Activated T-cell treated with anti-CD3 and anti-CD28 coated beads for 48 hours (primary cell): ENCODE data around the gene EGLN3.

ENCODE experiments used
- DNase-seq: peaks from one replicate; pipeline ENCODE4 v3.0.0-alpha.2; 2020; ENCODE audit warnings: low read depth

Gene EGLN3

GRCh38 chr14:33962016-33962415 lies 11.1 kb upstream of the EGLN3 start:
- DNase-seq: no peak

- DNase-seq: no peak
Measured at GRCh38 chr14:33959692-33960151, 8.8 kb upstream of the EGLN3 start.

- DNase-seq: no peak
Measured at GRCh38 chr14:33958605-33959226, 7.8 kb upstream of the EGLN3 start.

- DNase-seq: no peak
Measured at GRCh38 chr14:33957993-33958392, 7.1 kb upstream of the EGLN3 start.

- DNase-seq: no peak
Measured at GRCh38 chr14:33957299-33957698, 6.4 kb upstream of the EGLN3 start.

- no peak for DNase-seq
Measured at GRCh38 chr14:33956640-33957039, 5.8 kb upstream of the EGLN3 start.

GRCh38 chr14:33954016-33954598 lies 3.2 kb upstream of the EGLN3 start:
- DNase-seq: no peak

- no peak for DNase-seq
Measured at GRCh38 chr14:33952541-33952940, 1.7 kb upstream of the EGLN3 start.

- no peak for DNase-seq
Measured at GRCh38 chr14:33951183-33951840, 438 bp upstream of the EGLN3 start.

GRCh38 chr14:33949411-33949893 lies 1.4 kb downstream of the EGLN3 start:
- DNase-seq: no peak

GRCh38 chr14:33948869-33949408 lies 1.9 kb downstream of the EGLN3 start:
- no peak for DNase-seq

GRCh38 chr14:33948145-33948868 lies 2.6 kb downstream of the EGLN3 start:
- DNase-seq: no peak

- DNase-seq: no peak
Measured at GRCh38 chr14:33946679-33947476, 4.0 kb downstream of the EGLN3 start.

- no peak for DNase-seq
Measured at GRCh38 chr14:33945210-33946088, 5.4 kb downstream of the EGLN3 start.

- no peak for DNase-seq
Measured at GRCh38 chr14:33943096-33943883, 7.6 kb downstream of the EGLN3 start.

GRCh38 chr14:33941718-33942117 lies 9.2 kb downstream of the EGLN3 start:
- DNase-seq: no peak

GRCh38 chr14:33940561-33941011 lies 10.3 kb downstream of the EGLN3 start:
- no peak for DNase-seq

- DNase-seq: no peak
Measured at GRCh38 chr14:33938131-33938949, 12.5 kb downstream of the EGLN3 start.

- no peak for DNase-seq
Measured at GRCh38 chr14:33936391-33936790, 14.5 kb downstream of the EGLN3 start.
